Large intestine (tissue), 3 donors: Measurements from ENCODE around the gene VPS13D. TPM values are rescaled to one million over a fixed set of nuclear protein-coding genes. Genes with fewer than 3 reads are reported as not detected.

Source experiments
- DNase-seq, 2 donors: peaks; one replicate each; pipeline versions ENCODE4 v3.0.0 to v3.0.0-alpha.2; 2013
- H3K27ac ChIP-seq: one replicate; pipeline ENCODE4 v1.5.1; 2013; ENCODE audit warnings: low read length
- H3K27me3 ChIP-seq: 2 replicates; pipeline ENCODE4 v1.6.1; 2013; ENCODE audit warnings: low read length; ENCODE audit not compliant: control insufficient read depth, insufficient read depth
- H3K36me3 ChIP-seq: 2 replicates; pipeline ENCODE4 v1.6.1; 2013; ENCODE audit warnings: low read length; ENCODE audit not compliant: control insufficient read depth, insufficient read depth
- H3K4me1 ChIP-seq: one replicate; pipeline ENCODE4 v1.6.1; 2013; ENCODE audit warnings: low read length; ENCODE audit not compliant: control insufficient read depth, insufficient read depth
- H3K4me3 ChIP-seq: one replicate; pipeline ENCODE4 v1.5.1; 2013; ENCODE audit warnings: low read length
- H3K9me3 ChIP-seq: one replicate; pipeline ENCODE4 v1.6.1; 2013; ENCODE audit warnings: mild to moderate bottlenecking, low read depth, low read length, moderate library complexity; ENCODE audit not compliant: control insufficient read depth
- WGBS: methylation state at CpG from one replicate; pipeline ENCODE4 v1.1.5; 2013; ENCODE audit warnings: low lambda C conversion rate; ENCODE audit not compliant: insufficient coverage; 5-methylcytosine and 5-hydroxymethylcytosine counted together
- polyA plus RNA-seq: library from polyadenylated mRNA; unstranded; fragments of 120-200 nt; gene quantifications from one replicate; pipeline ENCODE4 v1.2.1, GENCODE V29; 2013

VPS13D gene
- polyA plus RNA-seq, 1 donor = 20.7 TPM

- no peak overlapping the region for H3K4me3 ChIP-seq
- H3K27ac ChIP-seq = peak overlapping the region; percentile 94
- no peaks in the 10 kb centered on the region for H3K9me3 ChIP-seq
- DNase-seq = peak in 1 of 2 donors; percentile 46
- H3K36me3 ChIP-seq = no peaks in the 10 kb centered on the region
- 67% methylated on average over 1 of the region's 3 CpGs for WGBS
- H3K27me3 ChIP-seq = no peaks in the 10 kb centered on the region
- H3K4me1 ChIP-seq = peaks cover 83% of the 10 kb centered on the region
These were observed 245.7 kb downstream of the VPS13D start for GRCh38 chr1:12475530-12475934.

GRCh38 chr1:12475947-12476346 is 246.1 kb downstream of the VPS13D start:
- H3K36me3 ChIP-seq = no peaks in the 10 kb centered on the region
- DNase-seq = peak in 1 of 2 donors; percentile 75
- H3K4me1 ChIP-seq = peaks cover 87% of the 10 kb centered on the region
- WGBS = no CpG with 5 or more reads among the region's 2 CpGs
- no peaks in the 10 kb centered on the region for H3K27me3 ChIP-seq
- H3K27ac ChIP-seq = peak overlapping the region; percentile 94
- peaks cover under 1% of the 10 kb centered on the region for H3K9me3 ChIP-seq
- no peak overlapping the region for H3K4me3 ChIP-seq

- no peaks in the 10 kb centered on the region for H3K27me3 ChIP-seq
- no CpG with 5 or more reads among the region's 5 CpGs for WGBS
- H3K4me3 ChIP-seq = no peak overlapping the region
- H3K27ac ChIP-seq = peak overlapping the region; percentile 94
- peaks cover 89% of the 10 kb centered on the region for H3K4me1 ChIP-seq
- peaks cover 3% of the 10 kb centered on the region for H3K9me3 ChIP-seq
- peaks cover 2% of the 10 kb centered on the region for H3K36me3 ChIP-seq
- no peak for DNase-seq
These were observed 247.5 kb downstream of the VPS13D start for GRCh38 chr1:12477314-12477713.

- Histone ChIP-seq H3K4me3 (no peak overlapping the region), H3K36me3 (peaks cover 2% of the 10 kb centered on the region), H3K4me1 (peaks cover 83% of the 10 kb centered on the region), H3K27ac (peak overlapping the region; percentile 94), H3K9me3 (peaks cover 3% of the 10 kb centered on the region), H3K27me3 (no peaks in the 10 kb centered on the region)
- peak; percentile 97 to 99 for DNase-seq
- no CpG with 5 or more reads among the region's 19 CpGs for WGBS
These were observed 248.2 kb downstream of the VPS13D start for GRCh38 chr1:12477936-12478611.

- H3K4me3 ChIP-seq = no peak overlapping the region
- peaks cover 78% of the 10 kb centered on the region for H3K4me1 ChIP-seq
- no CpG with 5 or more reads among the region's 11 CpGs for WGBS
- H3K36me3 ChIP-seq = peaks cover 2% of the 10 kb centered on the region
- H3K9me3 ChIP-seq = peaks cover 3% of the 10 kb centered on the region
- H3K27me3 ChIP-seq = no peaks in the 10 kb centered on the region
- H3K27ac ChIP-seq = peak overlapping the region; percentile 94
- DNase-seq = no peak
These were observed 248.8 kb downstream of the VPS13D start for GRCh38 chr1:12478612-12478985.

- peaks cover 3% of the 10 kb centered on the region for H3K9me3 ChIP-seq
- no CpG with 5 or more reads among the region's 6 CpGs for whole genome bisulfite sequencing
These were observed 249.5 kb downstream of the VPS13D start for GRCh38 chr1:12479311-12479710.

GRCh38 chr1:12480041-12480440 is 250.2 kb downstream of the VPS13D start:
- peak overlapping the region; percentile 94 for H3K27ac ChIP-seq
- DNase-seq = no peak
- H3K4me1 ChIP-seq = peaks cover 68% of the 10 kb centered on the region
- WGBS = no CpG with 5 or more reads among the region's 3 CpGs
- H3K9me3 ChIP-seq = peaks cover 3% of the 10 kb centered on the region
- no peaks in the 10 kb centered on the region for H3K27me3 ChIP-seq
- H3K4me3 ChIP-seq = no peak overlapping the region
- H3K36me3 ChIP-seq = peaks cover 2% of the 10 kb centered on the region

More at GRCh38 chr1:12479311-12479710, 249.5 kb downstream of the VPS13D start:
- Histone ChIP-seq H3K27me3 (no peaks in the 10 kb centered on the region), H3K36me3 (peaks cover 2% of the 10 kb centered on the region), H3K4me1 (peaks cover 73% of the 10 kb centered on the region), H3K27ac (peak overlapping the region; percentile 94), H3K4me3 (no peak overlapping the region)
- DNase-seq = no peak

- Histone ChIP-seq H3K36me3 (peaks cover 2% of the 10 kb centered on the region), H3K27ac (peak overlapping the region; percentile 94), H3K27me3 (no peaks in the 10 kb centered on the region), H3K4me1 (peaks cover 60% of the 10 kb centered on the region), H3K4me3 (no peak overlapping the region), H3K9me3 (peaks cover 3% of the 10 kb centered on the region)
- DNase-seq = peak; percentile 88 to 94
- WGBS = 100% methylated on average over 1 of the region's 5 CpGs
These were observed 251.0 kb downstream of the VPS13D start for GRCh38 chr1:12480748-12481362.

GRCh38 chr1:12481928-12482327 is 252.1 kb downstream of the VPS13D start:
- Histone ChIP-seq H3K4me1 (peaks cover 49% of the 10 kb centered on the region), H3K9me3 (peaks cover 3% of the 10 kb centered on the region), H3K27me3 (no peaks in the 10 kb centered on the region), H3K27ac (no peak overlapping the region), H3K4me3 (no peak overlapping the region), H3K36me3 (peaks cover 8% of the 10 kb centered on the region)
- WGBS = no CpG with 5 or more reads among the region's 6 CpGs
- DNase-seq = no peak

GRCh38 chr1:12482988-12483387 is 253.2 kb downstream of the VPS13D start:
- H3K4me3 ChIP-seq = no peak overlapping the region
- WGBS = 94% methylated on average over 2 of the region's 3 CpGs
- H3K9me3 ChIP-seq = peaks cover 3% of the 10 kb centered on the region
- H3K27ac ChIP-seq = no peak overlapping the region
- H3K27me3 ChIP-seq = no peaks in the 10 kb centered on the region
- DNase-seq = no peak
- H3K36me3 ChIP-seq = peaks cover 8% of the 10 kb centered on the region
- H3K4me1 ChIP-seq = peaks cover 39% of the 10 kb centered on the region
